GM06990 (cell line): ENCODE data around the gene AGPAT4.

ENCODE experiments used
- DNase-seq: peaks from one replicate; pipeline ENCODE4 v3.0.0-alpha.2; 2011; ENCODE audit not compliant: insufficient read length; ENCODE audit errors: extremely low read depth
- H3K27me3 ChIP-seq: replicated peaks from 2 replicates; pipeline ENCODE4 v1.6.0; 2011; ENCODE audit warnings: low read length; ENCODE audit not compliant: control insufficient read depth, insufficient read depth
- H3K36me3 ChIP-seq: 2 replicates; pipeline ENCODE4 v1.5.1; 2011; ENCODE audit warnings: low read length; ENCODE audit not compliant: control insufficient read depth, insufficient read depth
- H3K4me3 ChIP-seq: replicated peaks from 2 replicates; pipeline ENCODE4 v1.5.1; 2011; ENCODE audit warnings: low read depth, mild to moderate bottlenecking, control low read depth, low read length
- CTCF ChIP-seq: IDR thresholded peaks from 2 replicates; pipeline ENCODE4 v1.5.1; 2011; ENCODE audit warnings: low read length, control low read depth, mild to moderate bottlenecking, inconsistent platforms; ENCODE audit not compliant: insufficient read depth, poor library complexity, severe bottlenecking

The AGPAT4 gene

GRCh38 chr6:161302949-161303348 is 29.1 kb upstream of the AGPAT4 start:
- no peak for DNase-seq
- Histone ChIP-seq H3K27me3 (no peaks in the 10 kb centered on the region), H3K4me3 (no peak overlapping the region), H3K36me3 (no peaks in the 10 kb centered on the region)
- no peak for TF ChIP-seq CTCF

GRCh38 chr6:161301338-161301737 is 27.5 kb upstream of the AGPAT4 start:
- DNase-seq: no peak
- no peak for TF ChIP-seq CTCF

GRCh38 chr6:161300823-161301222 is 27.0 kb upstream of the AGPAT4 start:
- TF ChIP-seq CTCF: no peak
- Histone ChIP-seq H3K27me3 (no peaks in the 10 kb centered on the region), H3K36me3 (no peaks in the 10 kb centered on the region), H3K4me3 (no peak overlapping the region)
- DNase-seq: no peak

More at GRCh38 chr6:161301338-161301737, 27.5 kb upstream of the AGPAT4 start:
- no peak overlapping the region for H3K4me3 ChIP-seq
- H3K27me3 ChIP-seq: no peaks in the 10 kb centered on the region
- no peaks in the 10 kb centered on the region for H3K36me3 ChIP-seq

GRCh38 chr6:161299726-161300125 is 25.9 kb upstream of the AGPAT4 start:
- TF ChIP-seq CTCF: no peak
- Histone ChIP-seq H3K36me3 (no peaks in the 10 kb centered on the region), H3K4me3 (no peak overlapping the region), H3K27me3 (no peaks in the 10 kb centered on the region)
- DNase-seq: no peak

GRCh38 chr6:161295784-161296183 is 21.9 kb upstream of the AGPAT4 start:
- Histone ChIP-seq H3K36me3 (no peaks in the 10 kb centered on the region), H3K27me3 (no peaks in the 10 kb centered on the region), H3K4me3 (no peak overlapping the region)
- TF ChIP-seq CTCF: no peak
- DNase-seq: no peak

- Histone ChIP-seq H3K36me3 (no peaks in the 10 kb centered on the region), H3K4me3 (no peak overlapping the region), H3K27me3 (no peaks in the 10 kb centered on the region)
- no peak for TF ChIP-seq CTCF
- no peak for DNase-seq
Observed at GRCh38 chr6:161292650-161293281, 18.9 kb upstream of the AGPAT4 start.
